ENCODE measurements around the gene NRM. TPM values are rescaled to one million over a fixed set of nuclear protein-coding genes. Genes with fewer than 3 reads are reported as not detected.
A peak's percentile ranks its signal among the peaks of the same experiment; 100 is the strongest.

Gene NRM
- total and polyA plus RNA-seq, 2 of the 13 experiments (the other 11 are each of a cell fraction or from before 2014, with no cell fraction given): 12.5 to 16.0 TPM

- peak; percentile 69 for TF ChIP-seq ISL2 (CRISPR knock-in tag; IDR thresholded peaks at IDR 0.05)
- peak; percentile 64; the same call in 1 of the 2 replicates for TF ChIP-seq TGIF2 (CRISPR knock-in tag; IDR thresholded peaks at IDR 0.05)
- peak; percentile 64; the same call in 1 of the 2 replicates for TF ChIP-seq ZNF839 (CRISPR knock-in tag; IDR thresholded peaks at IDR 0.05; ENCODE audit: borderline replicate concordance)
- TF ChIP-seq EEA1 (CRISPR knock-in tag; IDR thresholded peaks at IDR 0.05; ENCODE audit: borderline replicate concordance): 0 out of 2 replicates have a peak, but pooled peaks have one; percentile 3
- TF ChIP-seq MAZ (IDR thresholded peaks at IDR 0.05; ENCODE audit: borderline replicate concordance, low read depth, low read length): peak; percentile 82
- TF ChIP-seq MAZ (CRISPR knock-in tag; IDR thresholded peaks at IDR 0.05; ENCODE audit: low read depth): peak; percentile 66; the same call in 1 of the 2 replicates
- TF ChIP-seq SKI (IDR thresholded peaks at IDR 0.05; ENCODE audit: partially characterized antibody): peak; percentile 14
- TF ChIP-seq NRL (CRISPR knock-in tag; IDR thresholded peaks at IDR 0.05; ENCODE audit: borderline replicate concordance): peak; percentile 78; the same call in 1 of the 2 replicates
- TF ChIP-seq RCOR2 (CRISPR knock-in tag; IDR thresholded peaks at IDR 0.05): peak; percentile 62; the same call in 1 of the 2 replicates
- TF ChIP-seq ZBTB20 (CRISPR knock-in tag; IDR thresholded peaks at IDR 0.05; ENCODE audit: borderline replicate concordance, low read depth): peak; percentile 90
- 0 out of 2 replicates have a peak, but pooled peaks have one; percentile 70 for TF ChIP-seq ZKSCAN5 (CRISPR knock-in tag; IDR thresholded peaks at IDR 0.05)
- peak; percentile 63 for TF ChIP-seq DRAP1 (CRISPR knock-in tag; IDR thresholded peaks at IDR 0.05)
- peak; percentile 31; the same call in 1 of the 2 replicates for TF ChIP-seq RARA (CRISPR knock-in tag; IDR thresholded peaks at IDR 0.05)
- TF ChIP-seq SMARCE1 (IDR thresholded peaks at IDR 0.05; ENCODE audit: borderline replicate concordance): 0 out of 2 replicates have a peak, but pooled peaks have one; percentile 7
- TF ChIP-seq CCAR2 (optimal IDR thresholded peaks at IDR 0.05; ENCODE audit: low read depth, low read length): no peak
- peak; percentile 99 for TF ChIP-seq STAG1 (CRISPR knock-in tag; IDR thresholded peaks at IDR 0.05)
- peak; percentile 47 for TF ChIP-seq PHF5A (CRISPR knock-in tag; IDR thresholded peaks at IDR 0.05; ENCODE audit: low read depth, unreplicated experiment)
- TF ChIP-seq ZFP36L1 (CRISPR knock-in tag; IDR thresholded peaks at IDR 0.05): no peak
- peak; percentile 88 for TF ChIP-seq ZNF331 (CRISPR knock-in tag; IDR thresholded peaks at IDR 0.05)
- TF ChIP-seq IRF2 (CRISPR knock-in tag; IDR thresholded peaks at IDR 0.05): peak; percentile 89
- TF ChIP-seq PITX1 (CRISPR knock-in tag; IDR thresholded peaks at IDR 0.05): peak; percentile 84
- no peak for TF ChIP-seq MBNL3 (CRISPR knock-in tag; conservative IDR thresholded peaks at IDR 0.05)
- TF ChIP-seq DMAP1 (CRISPR knock-in tag; IDR thresholded peaks at IDR 0.05): no peak; the same call in 1 of the 2 replicates
- peak; percentile 59; the same call in 1 of the 2 replicates for TF ChIP-seq IRF9 (CRISPR knock-in tag; IDR thresholded peaks at IDR 0.05; ENCODE audit: borderline replicate concordance)
- TF ChIP-seq HMGXB3 (CRISPR knock-in tag; IDR thresholded peaks at IDR 0.05; ENCODE audit: borderline replicate concordance): peak; percentile 65
- TF ChIP-seq FOXO1 (CRISPR knock-in tag; IDR thresholded peaks at IDR 0.05): peak; percentile 74
These were observed 11.6 kb downstream of the NRM start (continued) for GRCh38 chr6:30678964-30679726.

All from HepG2 (cell line).